HFF-Myc (cell line): ENCODE results near the gene PXMP4.

Experiments used
- DNase-seq: peaks from one replicate; pipeline ENCODE4 v3.0.0-alpha.2; 2011; ENCODE audit warnings: low read depth; ENCODE audit errors: extremely low read depth
- H3K4me3 ChIP-seq: replicated peaks from 2 replicates; pipeline ENCODE4 v1.5.1; 2011; ENCODE audit warnings: low read depth, mild to moderate bottlenecking, control low read depth, low read length
- TF ChIP-seq, protein P1 (sequence below): IDR thresholded peaks from 2 replicates; pipeline ENCODE4 v1.5.1; 2012; ENCODE audit warnings: mild to moderate bottlenecking, low read depth, low read length, control low read depth; ENCODE audit errors: missing control alignments

The PXMP4 gene

DNA sequence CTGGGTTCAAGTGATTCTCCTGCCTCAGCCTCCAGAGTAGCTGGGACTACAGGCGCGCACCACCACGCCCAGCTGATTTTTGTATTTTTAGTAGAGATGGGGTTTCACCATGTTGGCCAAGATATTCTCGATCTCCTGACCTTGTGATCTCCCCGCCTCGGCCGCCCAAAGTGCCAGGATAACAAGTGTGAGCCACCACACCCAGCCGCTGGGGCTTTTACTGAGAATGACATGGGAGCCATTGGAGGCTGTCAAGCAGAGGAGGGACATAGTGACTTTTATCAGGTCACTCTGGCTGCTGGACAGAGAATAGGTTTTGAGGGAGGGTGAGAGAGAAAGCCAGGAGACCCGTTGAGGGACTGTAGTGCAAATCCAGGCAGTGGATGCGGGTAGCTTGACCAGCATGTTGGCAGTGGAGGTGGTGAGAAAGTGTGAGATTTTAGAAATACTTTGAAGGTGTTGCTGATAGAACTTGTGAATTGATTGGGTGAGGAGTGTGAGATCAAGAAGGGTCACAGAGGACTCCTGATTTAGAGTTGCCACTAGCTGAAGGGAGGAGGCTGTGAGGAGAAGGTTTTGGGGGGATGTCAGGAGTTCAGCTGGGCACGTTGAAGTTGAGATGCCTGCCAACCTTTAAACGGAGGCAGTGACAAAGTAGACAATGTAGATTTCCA, 26.4 kb upstream of the PXMP4 start:
- TF ChIP-seq, protein P1, sequence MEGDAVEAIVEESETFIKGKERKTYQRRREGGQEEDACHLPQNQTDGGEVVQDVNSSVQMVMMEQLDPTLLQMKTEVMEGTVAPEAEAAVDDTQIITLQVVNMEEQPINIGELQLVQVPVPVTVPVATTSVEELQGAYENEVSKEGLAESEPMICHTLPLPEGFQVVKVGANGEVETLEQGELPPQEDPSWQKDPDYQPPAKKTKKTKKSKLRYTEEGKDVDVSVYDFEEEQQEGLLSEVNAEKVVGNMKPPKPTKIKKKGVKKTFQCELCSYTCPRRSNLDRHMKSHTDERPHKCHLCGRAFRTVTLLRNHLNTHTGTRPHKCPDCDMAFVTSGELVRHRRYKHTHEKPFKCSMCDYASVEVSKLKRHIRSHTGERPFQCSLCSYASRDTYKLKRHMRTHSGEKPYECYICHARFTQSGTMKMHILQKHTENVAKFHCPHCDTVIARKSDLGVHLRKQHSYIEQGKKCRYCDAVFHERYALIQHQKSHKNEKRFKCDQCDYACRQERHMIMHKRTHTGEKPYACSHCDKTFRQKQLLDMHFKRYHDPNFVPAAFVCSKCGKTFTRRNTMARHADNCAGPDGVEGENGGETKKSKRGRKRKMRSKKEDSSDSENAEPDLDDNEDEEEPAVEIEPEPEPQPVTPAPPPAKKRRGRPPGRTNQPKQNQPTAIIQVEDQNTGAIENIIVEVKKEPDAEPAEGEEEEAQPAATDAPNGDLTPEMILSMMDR: no peak
- DNase-seq: no peak
- no peak overlapping the region for H3K4me3 ChIP-seq

DNA sequence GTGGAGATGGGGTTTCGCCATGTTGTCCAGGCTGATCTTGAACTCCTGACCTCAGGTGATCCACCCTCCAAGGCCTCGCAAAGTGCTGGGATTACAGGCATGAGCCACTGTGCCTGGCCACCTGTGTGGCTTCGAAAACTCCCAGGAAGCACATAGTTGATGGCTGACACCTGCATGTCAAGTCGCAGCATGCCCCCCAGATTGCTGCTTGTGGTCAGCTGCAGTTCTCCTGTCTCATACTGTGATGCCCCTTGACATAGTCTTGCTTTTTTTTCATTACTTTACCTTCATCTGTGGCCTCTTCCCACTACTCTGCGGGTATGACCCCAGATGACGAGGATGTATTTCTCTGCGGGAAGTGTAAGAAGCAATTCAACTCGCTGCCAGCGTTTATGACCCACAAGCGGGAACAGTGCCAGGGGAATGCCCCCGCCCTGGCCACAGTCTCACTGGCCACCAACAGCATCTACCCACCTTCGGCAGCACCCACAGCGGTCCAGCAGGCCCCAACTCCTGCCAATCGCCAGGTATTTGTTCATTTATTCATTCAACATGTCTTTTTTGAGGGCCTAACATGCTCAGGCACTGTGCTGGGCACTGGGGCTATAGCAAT, 24.8 kb upstream of the PXMP4 start:
- H3K4me3 ChIP-seq: no peak overlapping the region
- no peak for DNase-seq
- TF ChIP-seq, protein P1: no peak

DNA sequence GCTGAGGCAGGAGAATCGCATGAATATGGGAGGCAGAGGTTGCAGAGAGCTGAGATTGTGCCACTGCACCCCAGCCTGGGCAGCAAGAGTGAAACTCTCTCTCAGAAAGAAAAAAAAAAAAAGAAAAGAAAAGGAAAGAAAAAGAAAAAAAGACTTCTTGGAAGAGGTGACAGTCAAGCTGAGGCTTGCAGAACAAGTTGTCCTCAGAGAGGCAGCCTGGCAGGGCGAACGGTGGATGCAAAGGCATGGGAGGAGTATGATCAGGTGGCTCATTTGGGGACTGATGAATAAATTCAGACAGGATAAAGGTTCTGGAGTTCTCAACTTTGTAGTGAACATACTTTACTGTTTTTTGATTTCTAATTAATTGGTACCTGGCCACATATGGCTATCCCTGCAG, 24.1 kb upstream of the PXMP4 start:
- no peak overlapping the region for H3K4me3 ChIP-seq
- no peak for DNase-seq
- TF ChIP-seq, protein P1: no peak

DNA sequence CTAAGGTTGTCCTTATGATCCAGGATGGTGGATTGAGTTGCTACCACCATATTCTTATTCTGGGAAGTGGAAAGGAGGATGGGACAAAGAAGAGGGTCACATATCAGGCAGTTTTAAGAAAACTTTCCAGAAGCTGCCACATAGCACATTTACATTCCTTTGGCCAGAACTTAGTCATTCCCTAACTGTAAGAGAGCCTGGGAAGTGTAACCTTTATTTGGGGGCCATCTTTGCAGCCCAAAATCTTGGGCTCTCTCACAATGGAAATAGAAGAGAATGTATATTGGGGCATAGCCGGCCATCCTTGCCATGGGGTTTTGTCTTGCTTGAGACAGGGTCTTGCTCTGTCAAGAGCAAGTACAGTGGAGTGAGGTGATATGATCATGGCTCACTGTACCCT, 20.1 kb upstream of the PXMP4 start:
- no peak for DNase-seq
- TF ChIP-seq, protein P1: no peak
- H3K4me3 ChIP-seq: no peak overlapping the region

DNA sequence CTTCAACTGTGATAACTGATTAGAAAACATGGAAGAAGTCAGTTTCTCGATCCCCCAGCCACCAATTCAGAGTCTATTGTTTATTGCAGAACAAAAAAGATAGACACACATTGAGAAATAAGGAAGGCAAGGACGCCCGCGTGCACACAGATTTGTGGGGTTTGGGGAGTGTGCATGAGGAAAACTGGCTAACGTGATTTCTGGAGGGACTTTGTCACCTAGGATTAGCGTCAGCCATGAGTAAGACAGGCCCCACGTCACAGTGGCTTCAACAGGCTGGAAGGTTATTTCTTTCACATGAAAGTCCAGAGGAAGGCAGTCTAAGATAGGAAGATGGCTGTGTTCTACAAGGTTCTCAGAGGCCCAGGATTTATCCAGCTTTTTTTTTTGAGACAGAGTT, 19.4 kb upstream of the PXMP4 start:
- no peak for DNase-seq
- H3K4me3 ChIP-seq: no peak overlapping the region
- TF ChIP-seq, protein P1: no peak

DNA sequence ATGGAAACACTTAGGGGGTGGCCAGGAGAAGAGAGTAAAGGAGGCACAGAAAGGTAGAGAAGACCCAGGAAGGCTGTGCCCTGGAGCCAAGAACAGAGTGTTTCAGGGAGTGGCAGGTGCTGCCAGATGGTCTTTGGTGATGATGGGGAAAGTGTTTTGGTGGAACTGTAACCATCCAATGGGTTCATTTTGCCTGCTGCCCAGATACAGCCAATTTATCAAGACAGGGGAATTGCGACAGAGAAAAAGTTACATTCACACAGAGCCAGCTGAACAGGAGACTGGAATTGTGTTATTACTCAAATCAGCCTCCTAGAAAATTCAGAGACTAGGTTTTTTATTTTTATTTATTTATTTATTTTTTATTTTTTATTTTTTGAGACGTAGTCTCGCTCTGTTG, 16.9 kb upstream of the PXMP4 start:
- no peak for DNase-seq
- H3K4me3 ChIP-seq: no peak overlapping the region
- TF ChIP-seq, protein P1: no peak
